ENCODE results near the gene ARHGEF19. TPM values are rescaled to one million over a fixed set of nuclear protein-coding genes. Genes with fewer than 3 reads are reported as not detected.

Gene ARHGEF19
- total and polyA plus RNA-seq, 3 experiments from 2014 or later, result 6.8 to 12.7 (median 7.8) TPM

GRCh38 chr1:16161717-16162116 lies 50.7 kb downstream of the ARHGEF19 start:
- no peak overlapping the region for H3K27ac ChIP-seq (ENCODE audit: low read depth, low read length)

DNA sequence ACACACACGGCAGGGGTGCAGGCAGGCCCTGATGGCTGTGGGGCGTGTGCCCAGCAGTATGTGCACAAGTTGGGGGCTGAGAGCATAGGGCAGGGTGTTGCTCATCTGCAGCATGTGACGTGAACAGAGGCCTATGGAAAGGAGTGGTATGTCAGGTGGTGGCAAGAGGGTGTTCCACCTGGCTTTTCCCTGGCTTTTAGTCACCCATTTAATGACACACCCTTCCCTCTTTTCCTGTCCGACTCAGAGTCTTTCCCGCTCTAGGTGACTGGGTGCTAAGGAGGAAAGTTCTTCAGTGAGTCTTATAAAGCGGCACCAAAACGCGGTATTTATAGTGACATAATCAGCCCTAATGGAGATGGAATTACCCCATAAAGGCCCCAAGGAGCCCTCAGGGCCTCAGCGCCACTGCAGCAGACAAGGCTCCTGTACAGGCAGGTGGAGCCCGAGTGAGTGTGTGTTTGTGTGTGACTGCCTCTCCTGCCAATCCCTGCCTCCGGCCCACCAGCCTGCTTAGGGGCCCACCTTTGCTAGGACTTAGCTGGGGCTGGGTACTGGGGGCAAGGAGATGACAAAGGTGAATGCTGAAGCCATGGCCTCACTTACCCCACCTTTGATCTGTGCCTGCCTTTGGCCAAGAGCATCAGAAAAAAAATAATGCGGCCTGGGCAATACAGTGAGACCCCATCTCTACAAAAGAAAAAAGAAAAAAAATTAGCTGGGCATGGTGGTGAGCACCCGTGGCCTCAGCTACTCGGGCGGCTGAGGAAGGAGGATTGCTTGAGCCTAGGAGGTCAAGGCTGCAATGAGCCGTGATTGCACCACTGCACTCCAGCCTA lies 53.2 kb downstream of the ARHGEF19 start:
- peaks cover 71% of the 10 kb centered on the region for H3K4me1 ChIP-seq (ENCODE audit: insufficient read depth, low read length)
- peaks cover 0 to 2% (median 0%) of the 10 kb centered on the region in 5 donors for H3K9me3 Mint-ChIP-seq
- no peaks in the 10 kb centered on the region for H3K36me3 ChIP-seq (ENCODE audit: insufficient read depth, low read length)
- peaks cover 0 to 5% of the 10 kb centered on the region in 2 donors for H3K27me3 Mint-ChIP-seq
- peaks cover 10% of the 10 kb centered on the region for H3K27me3 ChIP-seq (ENCODE audit: insufficient read depth, low read length, poor library complexity, severe bottlenecking)
- no peaks in the 10 kb centered on the region for H3K36me3 Mint-ChIP-seq
- H3K4me1 Mint-ChIP-seq, result peaks cover 45 to 73% (median 59%) of the 10 kb centered on the region in 3 donors
- CTCF ChIA-PET, result interaction anchor here (1.0 kb wide), 1 partner anchor 80 kb away, joined by 3 read pairs; no protein-coding TSS in a partner anchor
- H3K4me3 ChIP-seq (ENCODE audit: low read length), result no peak overlapping the region
- peak overlapping the region in 6 of 8 donors; percentile 28 to 89 (median 63) for H3K27ac Mint-ChIP-seq
- H3K4me3 Mint-ChIP-seq, result peak overlapping the region in 1 of 7 donors; percentile 40
- POLR2A ChIA-PET, result no interaction called here
- no peak overlapping the region for H3K27ac ChIP-seq (ENCODE audit: low read depth, low read length)
- DNase-seq, result no peak
- H3K9me3 ChIP-seq (ENCODE audit: low read length), result no peaks in the 10 kb centered on the region

More at GRCh38 chr1:16161717-16162116, 50.7 kb downstream of the ARHGEF19 start:
- Mint-ChIP-seq H3K27ac (peak overlapping the region; percentile 52 to 93 (median 84)), H3K4me3 (peak overlapping the region; percentile 17 to 78 (median 71)), H3K9me3 (peaks cover 0 to 2% (median 0%) of the 10 kb centered on the region in 5 donors), H3K4me1 (peaks cover 51 to 69% (median 59%) of the 10 kb centered on the region in 3 donors), H3K36me3 (no peaks in the 10 kb centered on the region), H3K27me3 (no peaks in the 10 kb centered on the region)
- no peaks in the 10 kb centered on the region for H3K27me3 ChIP-seq (ENCODE audit: insufficient read depth, low read length, poor library complexity, severe bottlenecking)
- H3K4me1 ChIP-seq (ENCODE audit: insufficient read depth, low read length), result peaks cover 67% of the 10 kb centered on the region
- DNase-seq, result no peak
- CTCF ChIA-PET, result interaction anchor here (2.2 kb wide), 1 partner anchor 27 kb away, joined by 10 read pairs; no protein-coding TSS in a partner anchor
- H3K4me3 ChIP-seq (ENCODE audit: low read length), result peak overlapping the region; percentile 32
- no peaks in the 10 kb centered on the region for H3K36me3 ChIP-seq (ENCODE audit: insufficient read depth, low read length)
- POLR2A ChIA-PET, result no interaction called here
- no peaks in the 10 kb centered on the region for H3K9me3 ChIP-seq (ENCODE audit: low read length)

DNA sequence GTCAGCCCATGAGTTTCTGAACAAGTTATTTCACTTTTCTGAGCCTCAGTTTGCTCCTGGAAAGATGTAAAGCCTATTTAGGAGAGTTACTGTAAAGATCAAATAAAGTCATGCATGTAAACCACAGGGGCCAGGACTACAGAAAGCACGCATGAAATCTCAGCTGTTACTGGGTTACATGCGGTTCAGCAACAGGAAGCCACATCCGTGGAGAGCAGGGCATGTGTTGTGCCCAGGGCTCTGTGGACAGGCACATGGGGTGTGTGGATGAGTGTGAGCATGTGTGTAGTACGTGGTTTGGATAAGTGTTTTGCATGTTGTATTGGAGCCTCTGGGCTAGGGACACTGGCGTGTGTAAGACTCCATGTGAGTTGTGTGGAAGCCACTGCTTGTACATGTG lies 54.4 kb downstream of the ARHGEF19 start:
- no peak overlapping the region for H3K27ac ChIP-seq (ENCODE audit: low read depth, low read length)
- H3K36me3 Mint-ChIP-seq, result no peaks in the 10 kb centered on the region
- ChIA-PET POLR2A (no interaction called here), CTCF (no interaction called here)
- peak overlapping the region in 3 of 7 donors; percentile 24 to 60 (median 25) for H3K4me3 Mint-ChIP-seq
- peaks cover 21% of the 10 kb centered on the region for H3K27me3 ChIP-seq (ENCODE audit: insufficient read depth, low read length, poor library complexity, severe bottlenecking)
- no peak overlapping the region for H3K4me3 ChIP-seq (ENCODE audit: low read length)
- H3K4me1 ChIP-seq (ENCODE audit: insufficient read depth, low read length), result peaks cover 68% of the 10 kb centered on the region
- H3K27me3 Mint-ChIP-seq, result peaks cover 2 to 7% of the 10 kb centered on the region in 2 donors
- peak overlapping the region; percentile 9 to 84 (median 62) for H3K27ac Mint-ChIP-seq
- peak in 3 of 5 donors; percentile 51 to 68 (median 63) for DNase-seq
- no peaks in the 10 kb centered on the region for H3K9me3 ChIP-seq (ENCODE audit: low read length)
- H3K4me1 Mint-ChIP-seq, result peaks cover 39 to 64% (median 48%) of the 10 kb centered on the region in 3 donors
- no peaks in the 10 kb centered on the region for H3K36me3 ChIP-seq (ENCODE audit: insufficient read depth, low read length)
- H3K9me3 Mint-ChIP-seq, result no peaks in the 10 kb centered on the region

DNA sequence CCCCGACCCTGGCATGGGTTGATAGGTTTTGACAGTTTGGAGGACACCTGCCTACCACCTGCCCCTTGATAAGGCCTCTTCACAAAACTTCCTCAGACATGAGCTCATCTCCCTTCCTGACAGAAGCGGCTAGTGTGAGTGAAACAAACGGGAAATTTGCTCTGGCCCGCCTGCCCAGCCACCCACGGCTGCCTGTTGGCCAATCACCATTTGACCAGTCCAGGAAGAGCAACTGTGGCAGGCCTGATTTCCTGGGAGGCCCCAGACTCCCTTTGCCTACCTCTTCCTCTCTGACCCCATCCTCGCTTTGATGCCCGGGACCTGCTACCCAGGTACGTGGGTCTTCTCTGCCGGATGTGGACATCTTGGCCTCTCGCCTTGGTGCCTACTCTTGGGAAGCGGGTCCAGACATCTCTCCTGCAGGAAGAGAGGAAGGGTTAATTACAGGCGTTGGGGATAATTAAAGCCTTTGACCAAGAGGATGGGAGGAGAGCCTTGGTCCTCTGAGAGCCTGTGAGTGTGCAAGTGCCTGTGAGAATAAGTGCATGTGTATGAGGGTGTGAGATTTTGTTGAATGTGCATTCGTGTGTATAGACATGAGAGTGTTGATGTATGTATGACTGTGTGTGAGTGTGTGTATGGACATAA lies 55.5 kb downstream of the ARHGEF19 start:
- Histone ChIP-seq H3K27ac (ENCODE audit: low read depth, low read length) (no peak overlapping the region), H3K27me3 (ENCODE audit: insufficient read depth, low read length, poor library complexity, severe bottlenecking) (peaks cover 23% of the 10 kb centered on the region), H3K4me3 (ENCODE audit: low read length) (no peak overlapping the region), H3K36me3 (ENCODE audit: insufficient read depth, low read length) (no peaks in the 10 kb centered on the region), H3K4me1 (ENCODE audit: insufficient read depth, low read length) (peaks cover 57% of the 10 kb centered on the region), H3K9me3 (ENCODE audit: low read length) (no peaks in the 10 kb centered on the region)
- H3K9me3 Mint-ChIP-seq, result no peaks in the 10 kb centered on the region
- ChIA-PET POLR2A (no interaction called here), CTCF (interaction anchor here (1.0 to 2.0 kb wide), 3 partner anchors 11 to 78 kb away, joined by 3 to 6 read pairs (median 4); no protein-coding TSS in a partner anchor)
- no peaks in the 10 kb centered on the region for H3K36me3 Mint-ChIP-seq
- DNase-seq, result no peak
- peak overlapping the region in 4 of 8 donors; percentile 8 to 69 (median 16) for H3K27ac Mint-ChIP-seq
- H3K4me3 Mint-ChIP-seq, result peak overlapping the region in 5 of 7 donors; percentile 0 to 41 (median 28)
- H3K27me3 Mint-ChIP-seq, result peaks cover 6 to 11% of the 10 kb centered on the region in 2 donors
- H3K4me1 Mint-ChIP-seq, result peaks cover 32 to 53% (median 38%) of the 10 kb centered on the region in 3 donors

GRCh38 chr1:16155537-16156410 lies 56.7 kb downstream of the ARHGEF19 start, which contains the start of gene EPHA2:
Gene EPHA2, minus strand, starts transcription at chr1:16156069. Its CDS starts 137 bp downstream, at chr1:16155932.
- Mint-ChIP-seq H3K9me3 (no peaks in the 10 kb centered on the region), H3K4me1 (peaks cover 28 to 46% (median 29%) of the 10 kb centered on the region in 3 donors), H3K36me3 (no peaks in the 10 kb centered on the region), H3K27ac (peak within 1 kb of the TSS in 2 of 8 donors; percentile 23 to 51), H3K27me3 (peaks cover 8 to 13% of the 10 kb centered on the region in 2 donors), H3K4me3 (peak within 1 kb of the TSS; percentile 65 to 78 (median 72))
- H3K36me3 ChIP-seq (ENCODE audit: insufficient read depth, low read length), result no peaks in the 10 kb centered on the region
- ChIA-PET POLR2A (no interaction called here), CTCF (interaction anchor here (1.0 to 2.0 kb wide), 4 partner anchors 10 to 77 kb away, joined by 3 to 6 read pairs (median 4); no protein-coding TSS in a partner anchor)
- peaks cover 61% of the 10 kb centered on the region for H3K4me1 ChIP-seq (ENCODE audit: insufficient read depth, low read length)
- peak within 1 kb of the TSS; percentile 49 for H3K4me3 ChIP-seq (ENCODE audit: low read length)
- DNase-seq, result no peak
- H3K9me3 ChIP-seq (ENCODE audit: low read length), result no peaks in the 10 kb centered on the region
- H3K27ac ChIP-seq (ENCODE audit: low read depth, low read length), result no peak within 1 kb of the TSS
- H3K27me3 ChIP-seq (ENCODE audit: insufficient read depth, low read length, poor library complexity, severe bottlenecking), result peaks cover 33% of the 10 kb centered on the region

- no peak for DNase-seq
- peaks cover 33% of the 10 kb centered on the region for H3K27me3 ChIP-seq (ENCODE audit: insufficient read depth, low read length, poor library complexity, severe bottlenecking)
- peak overlapping the region in 1 of 8 donors; percentile 47 for H3K27ac Mint-ChIP-seq
- H3K4me3 ChIP-seq (ENCODE audit: low read length), result peak overlapping the region; percentile 49
- H3K36me3 ChIP-seq (ENCODE audit: insufficient read depth, low read length), result no peaks in the 10 kb centered on the region
- peaks cover 28 to 48% (median 30%) of the 10 kb centered on the region in 3 donors for H3K4me1 Mint-ChIP-seq
- H3K4me1 ChIP-seq (ENCODE audit: insufficient read depth, low read length), result peaks cover 68% of the 10 kb centered on the region
- H3K27ac ChIP-seq (ENCODE audit: low read depth, low read length), result no peak overlapping the region
- H3K36me3 Mint-ChIP-seq, result no peaks in the 10 kb centered on the region
- CTCF ChIA-PET, result interaction anchor here (0.8 to 1.8 kb wide), 4 partner anchors 9 to 72 kb away, joined by 3 to 5 read pairs (median 4); no protein-coding TSS in a partner anchor
- H3K9me3 ChIP-seq (ENCODE audit: low read length), result no peaks in the 10 kb centered on the region
- H3K9me3 Mint-ChIP-seq, result no peaks in the 10 kb centered on the region
- peaks cover 11 to 13% of the 10 kb centered on the region in 2 donors for H3K27me3 Mint-ChIP-seq
- POLR2A ChIA-PET, result interaction anchor here (0.7 kb wide), 1 partner anchor 11 kb away, joined by 3 read pairs; no protein-coding TSS in a partner anchor
- H3K4me3 Mint-ChIP-seq, result peak overlapping the region in 6 of 7 donors; percentile 19 to 89 (median 54)
Observed at GRCh38 chr1:16153999-16154673, 58.3 kb downstream of the ARHGEF19 start.

Measured in CD8-positive, alpha-beta memory T cell (primary cell).